ENCODE results near the gene IKZF2. TPM values are rescaled to one million over a fixed set of nuclear protein-coding genes. Genes with fewer than 3 reads are reported as not detected.
"Not testable (repeated sequence)": the region's sequence is repeated elsewhere in the genome, so short reads cannot be mapped to it uniquely, and the experiment has no call there.

IKZF2 gene
- total and polyA plus RNA-seq, 4 donors = 1.3 to 51.4 (median 7.3) TPM

DNA sequence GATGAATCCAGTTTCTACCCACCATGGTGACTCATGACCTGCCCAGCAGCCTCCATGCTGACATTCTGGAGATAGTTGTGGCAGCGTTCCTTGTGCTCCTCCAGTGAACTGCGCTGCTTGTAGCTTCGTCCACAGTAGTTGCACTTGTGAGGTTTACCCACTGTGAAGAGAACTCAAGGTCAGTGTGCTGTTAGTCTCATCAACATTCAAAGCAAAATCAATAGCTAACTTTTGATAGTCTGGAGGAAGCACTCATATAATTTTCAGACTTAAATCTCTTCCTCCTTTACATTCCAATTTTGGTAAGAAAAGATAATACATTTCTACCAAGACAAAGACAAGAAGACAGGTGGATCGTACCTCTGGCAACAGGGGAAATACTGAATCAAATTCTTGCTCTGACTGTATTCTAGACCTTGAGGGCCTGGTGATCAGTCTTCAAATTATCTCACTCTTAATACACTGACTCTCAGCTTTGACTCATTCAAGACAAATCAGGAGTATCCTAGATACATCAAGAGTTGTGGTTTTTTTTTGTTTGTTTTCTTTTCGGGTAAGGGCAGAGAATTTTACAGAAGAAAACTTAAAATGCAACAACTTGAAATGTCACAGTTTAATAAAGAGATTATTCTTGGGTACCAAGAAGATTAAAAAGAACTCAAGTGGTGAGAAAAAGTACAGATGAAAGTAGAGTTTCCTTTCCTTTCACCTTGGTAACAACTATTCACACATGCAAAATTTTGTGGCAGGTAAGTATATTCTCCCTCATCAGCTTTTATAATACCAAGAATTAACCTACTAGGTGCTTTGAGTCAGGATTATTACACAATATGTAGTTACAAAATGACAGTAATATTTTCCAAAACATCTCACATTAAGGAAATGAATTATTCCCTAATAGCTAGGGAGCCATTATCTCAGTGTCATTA is 129.2 kb downstream of the IKZF2 start:
- DNase-seq (no peak), ATAC-seq (ENCODE audit: insufficient read depth, low FRiP score) (no peak)
- Histone ChIP-seq H3K4me1 (ENCODE audit: control insufficient read depth in 5 of 5, insufficient read depth in 5 of 5, low read length in 5 of 5) (no peaks in the 10 kb centered on the region), H3K27ac (ENCODE audit: low read depth in 1 of 2, low read length in 1 of 2) (no peak overlapping the region), H3K27me3 (ENCODE audit: control insufficient read depth in 3 of 3, insufficient read depth in 3 of 3, low read length in 2 of 3) (no peaks in the 10 kb centered on the region), H3K9ac (ENCODE audit: insufficient read depth in 1 of 2, low read length in 2 of 2) (no peak overlapping the region), H3K36me3 (ENCODE audit: control insufficient read depth in 4 of 4, insufficient read depth in 4 of 4, low read length in 4 of 4) (peaks cover 0 to 3% (median 0%) of the 10 kb centered on the region in 4 donors), H3K4me3 (no peak overlapping the region), H3K9me3 (ENCODE audit: control insufficient read depth in 4 of 4, insufficient read depth in 3 of 4, low read length in 3 of 4) (no peaks in the 10 kb centered on the region)
- WGBS, 2 donors = 85 to 92% methylated on average over 5 of the region's 5 CpGs
- TF ChIP-seq, protein P1, sequence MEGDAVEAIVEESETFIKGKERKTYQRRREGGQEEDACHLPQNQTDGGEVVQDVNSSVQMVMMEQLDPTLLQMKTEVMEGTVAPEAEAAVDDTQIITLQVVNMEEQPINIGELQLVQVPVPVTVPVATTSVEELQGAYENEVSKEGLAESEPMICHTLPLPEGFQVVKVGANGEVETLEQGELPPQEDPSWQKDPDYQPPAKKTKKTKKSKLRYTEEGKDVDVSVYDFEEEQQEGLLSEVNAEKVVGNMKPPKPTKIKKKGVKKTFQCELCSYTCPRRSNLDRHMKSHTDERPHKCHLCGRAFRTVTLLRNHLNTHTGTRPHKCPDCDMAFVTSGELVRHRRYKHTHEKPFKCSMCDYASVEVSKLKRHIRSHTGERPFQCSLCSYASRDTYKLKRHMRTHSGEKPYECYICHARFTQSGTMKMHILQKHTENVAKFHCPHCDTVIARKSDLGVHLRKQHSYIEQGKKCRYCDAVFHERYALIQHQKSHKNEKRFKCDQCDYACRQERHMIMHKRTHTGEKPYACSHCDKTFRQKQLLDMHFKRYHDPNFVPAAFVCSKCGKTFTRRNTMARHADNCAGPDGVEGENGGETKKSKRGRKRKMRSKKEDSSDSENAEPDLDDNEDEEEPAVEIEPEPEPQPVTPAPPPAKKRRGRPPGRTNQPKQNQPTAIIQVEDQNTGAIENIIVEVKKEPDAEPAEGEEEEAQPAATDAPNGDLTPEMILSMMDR (IDR thresholded peaks at IDR 0.05; ENCODE audit: control extremely low read depth, extremely low read depth) = no peak

- not testable (repeated sequence) for H3K4me3 ChIP-seq; H3K9ac ChIP-seq (ENCODE audit: insufficient read depth in 1 of 2, low read length in 2 of 2); ATAC-seq (ENCODE audit: insufficient read depth, low FRiP score); DNase-seq; H3K9me3 ChIP-seq (ENCODE audit: control insufficient read depth in 4 of 4, insufficient read depth in 3 of 4, low read length in 3 of 4); H3K4me1 ChIP-seq (ENCODE audit: control insufficient read depth in 5 of 5, insufficient read depth in 5 of 5, low read length in 5 of 5); H3K27me3 ChIP-seq (ENCODE audit: control insufficient read depth in 3 of 3, insufficient read depth in 3 of 3, low read length in 2 of 3); H3K36me3 ChIP-seq (ENCODE audit: control insufficient read depth in 4 of 4, insufficient read depth in 4 of 4, low read length in 4 of 4); H3K27ac ChIP-seq (ENCODE audit: low read depth in 1 of 2, low read length in 1 of 2)
- 94 to 96% methylated on average over 6 of the region's 6 CpGs for WGBS, 2 donors
Measured at GRCh38 chr2:213020913-213021312, 130.5 kb downstream of the IKZF2 start.

- Histone ChIP-seq H3K36me3 (ENCODE audit: control insufficient read depth in 4 of 4, insufficient read depth in 4 of 4, low read length in 4 of 4) (peaks cover 0 to 3% (median 0%) of the 10 kb centered on the region in 4 donors), H3K9me3 (ENCODE audit: control insufficient read depth in 4 of 4, insufficient read depth in 3 of 4, low read length in 3 of 4) (no peaks in the 10 kb centered on the region), H3K27ac (ENCODE audit: low read depth in 1 of 2, low read length in 1 of 2) (no peak overlapping the region), H3K4me3 (no peak overlapping the region), H3K4me1 (ENCODE audit: control insufficient read depth in 5 of 5, insufficient read depth in 5 of 5, low read length in 5 of 5) (no peaks in the 10 kb centered on the region), H3K27me3 (ENCODE audit: control insufficient read depth in 3 of 3, insufficient read depth in 3 of 3, low read length in 2 of 3) (no peaks in the 10 kb centered on the region), H3K9ac (ENCODE audit: insufficient read depth in 1 of 2, low read length in 2 of 2) (no peak overlapping the region)
- 95% methylated on average over 3 of the region's 3 CpGs for WGBS, 2 donors
- DNase-seq (no peak), ATAC-seq (ENCODE audit: insufficient read depth, low FRiP score) (no peak)
- TF ChIP-seq, protein P1 (IDR thresholded peaks at IDR 0.05; ENCODE audit: control extremely low read depth, extremely low read depth) = no peak
Measured at GRCh38 chr2:213020268-213020667, 131.1 kb downstream of the IKZF2 start.

- no peak overlapping the region for H3K9ac ChIP-seq (ENCODE audit: insufficient read depth in 1 of 2, low read length in 2 of 2)
- WGBS, 2 donors = 85 to 91% methylated on average over 2 of the region's 2 CpGs
- peaks cover 0 to 3% (median 0%) of the 10 kb centered on the region in 4 donors for H3K36me3 ChIP-seq (ENCODE audit: control insufficient read depth in 4 of 4, insufficient read depth in 4 of 4, low read length in 4 of 4)
- TF ChIP-seq, protein P1 (IDR thresholded peaks at IDR 0.05; ENCODE audit: control extremely low read depth, extremely low read depth) = no peak
- H3K27ac ChIP-seq (ENCODE audit: low read depth in 1 of 2, low read length in 1 of 2) = no peak overlapping the region
- H3K9me3 ChIP-seq (ENCODE audit: control insufficient read depth in 4 of 4, insufficient read depth in 3 of 4, low read length in 3 of 4) = no peaks in the 10 kb centered on the region
- DNase-seq = no peak
- no peaks in the 10 kb centered on the region for H3K4me1 ChIP-seq (ENCODE audit: control insufficient read depth in 5 of 5, insufficient read depth in 5 of 5, low read length in 5 of 5)
- no peaks in the 10 kb centered on the region for H3K27me3 ChIP-seq (ENCODE audit: control insufficient read depth in 3 of 3, insufficient read depth in 3 of 3, low read length in 2 of 3)
- no peak overlapping the region for H3K4me3 ChIP-seq
- ATAC-seq (ENCODE audit: insufficient read depth, low FRiP score) = no peak
Measured at GRCh38 chr2:213019368-213019767, 132.0 kb downstream of the IKZF2 start.

Data from lung (tissue), 12 donors.